Measurements from ENCODE around the gene FUS. TPM values are rescaled to one million over a fixed set of nuclear protein-coding genes. Genes with fewer than 3 reads are reported as not detected.
"Not testable (repeated sequence)": the region's sequence is repeated elsewhere in the genome, so short reads cannot be mapped to it uniquely, and the experiment has no call there.

Gene FUS
- total RNA-seq, 4 donors from 2014 or later, result 52.5 to 121 (median 58.9) TPM

DNA sequence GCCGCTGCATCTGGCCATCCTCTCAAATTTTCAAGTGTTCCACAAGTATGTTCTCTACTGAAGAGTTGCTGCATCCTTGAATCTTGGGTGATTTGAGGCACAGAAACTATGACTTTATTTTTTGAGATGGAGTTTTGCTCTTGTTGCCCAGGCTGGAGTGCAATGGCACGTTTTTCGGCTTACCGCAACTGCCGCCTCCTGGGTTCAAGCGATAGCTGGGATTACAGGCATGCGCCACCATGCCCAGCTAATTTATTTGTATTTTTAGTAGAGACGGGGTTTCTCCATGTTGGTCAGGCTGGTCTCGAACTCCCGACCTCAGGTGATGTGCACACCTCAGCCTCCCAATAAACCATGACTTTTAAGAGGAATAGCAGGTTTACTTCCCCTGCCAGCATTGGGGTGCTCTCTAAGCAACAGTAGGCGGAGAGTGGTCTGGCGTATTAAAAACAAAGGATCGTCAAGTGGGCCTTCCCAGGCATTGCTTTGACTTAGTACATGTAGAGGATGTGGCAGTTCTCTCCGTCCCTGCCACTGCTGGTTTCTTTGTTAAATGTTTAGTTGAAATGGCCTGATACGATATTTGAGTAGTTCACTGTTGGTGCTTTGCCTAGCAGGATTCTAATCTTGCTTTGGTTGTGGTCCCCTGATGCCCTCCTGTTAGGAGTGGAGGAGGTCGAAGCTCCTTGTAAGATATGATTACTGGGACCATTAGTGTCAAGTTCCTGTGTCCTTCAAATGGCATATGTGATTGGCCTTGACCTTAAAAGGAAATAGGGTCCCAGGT is 13.1 kb downstream of the FUS start:
- H3K27ac ChIP-seq, result no peak overlapping the region
- no peak for DNase-seq (ENCODE audit: low spot score in 2 of 2)
- 92% methylated on average over 16 of the region's 16 CpGs for WGBS
- H3K4me3 ChIP-seq, result no peak overlapping the region
- TF ChIP-seq CTCF (IDR thresholded peaks at IDR 0.05), result no peak
- no peak for TF ChIP-seq POLR2A (IDR thresholded peaks at IDR 0.05)
- no peak for TF ChIP-seq EP300 (IDR thresholded peaks at IDR 0.05)
- TF ChIP-seq POLR2AphosphoS5 (IDR thresholded peaks at IDR 0.05), result no peak
- H3K4me1 ChIP-seq, result peaks cover 5% of the 10 kb centered on the region
- peaks cover 89% of the 10 kb centered on the region for H3K36me3 ChIP-seq
- H3K27me3 ChIP-seq, result no peaks in the 10 kb centered on the region
- H3K9me3 ChIP-seq, result no peaks in the 10 kb centered on the region

DNA sequence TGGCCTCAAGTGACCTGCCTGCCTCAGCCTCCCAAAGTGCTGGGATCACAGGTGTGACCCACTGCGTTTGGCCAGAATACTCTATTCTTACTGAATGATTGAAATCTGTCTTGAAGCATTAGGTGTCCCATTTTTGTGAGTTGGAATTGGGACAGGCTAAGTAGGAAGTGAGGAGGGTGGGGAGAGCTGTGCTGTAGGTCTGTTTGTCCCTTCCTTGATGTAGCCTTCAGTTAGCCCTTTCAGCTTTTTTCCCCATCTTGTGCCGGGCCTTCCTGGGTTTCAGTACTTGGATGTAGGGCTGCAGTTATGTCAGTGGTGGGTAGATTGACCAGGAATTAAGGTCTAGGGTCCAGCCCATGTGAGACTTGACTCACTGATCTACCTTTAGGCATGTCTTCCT is 13.9 kb downstream of the FUS start:
- Histone ChIP-seq H3K4me3 (no peak overlapping the region), H3K4me1 (peaks cover 11% of the 10 kb centered on the region), H3K36me3 (peaks cover 81% of the 10 kb centered on the region), H3K9me3 (no peaks in the 10 kb centered on the region), H3K27me3 (no peaks in the 10 kb centered on the region), H3K27ac (no peak overlapping the region)
- no peak for DNase-seq (ENCODE audit: low spot score in 2 of 2)
- TF ChIP-seq POLR2AphosphoS5 (IDR thresholded peaks at IDR 0.05), result no peak
- WGBS, result 91% methylated on average over 2 of the region's 2 CpGs

DNA sequence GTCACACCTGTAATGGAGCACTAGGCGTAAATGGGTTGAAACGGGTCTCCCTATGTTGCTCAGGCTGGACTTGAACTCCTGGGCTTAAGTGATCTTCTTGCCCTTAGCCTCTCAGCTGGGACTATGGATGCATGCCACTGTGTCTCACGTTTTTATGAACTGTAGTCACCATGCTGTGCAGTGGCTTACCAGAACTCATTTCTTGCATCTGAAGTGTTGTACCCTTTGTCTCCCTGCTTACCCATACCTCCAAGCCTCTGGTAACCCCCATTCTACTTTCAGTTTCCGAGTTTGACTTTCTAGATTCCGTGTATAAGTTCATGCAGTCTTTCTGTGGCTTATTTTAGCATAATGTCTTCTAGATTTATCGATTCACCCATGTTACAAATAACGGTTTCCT is 15.0 kb downstream of the FUS start:
- no peaks in the 10 kb centered on the region for H3K9me3 ChIP-seq
- H3K4me3 ChIP-seq, result no peak overlapping the region
- no peaks in the 10 kb centered on the region for H3K27me3 ChIP-seq
- H3K4me1 ChIP-seq, result peaks cover 19% of the 10 kb centered on the region
- peaks cover 71% of the 10 kb centered on the region for H3K36me3 ChIP-seq
- TF ChIP-seq EP300 (IDR thresholded peaks at IDR 0.05), result no peak
- TF ChIP-seq CTCF (IDR thresholded peaks at IDR 0.05), result no peak
- TF ChIP-seq POLR2A (IDR thresholded peaks at IDR 0.05), result no peak
- no peak for TF ChIP-seq POLR2AphosphoS5 (IDR thresholded peaks at IDR 0.05)
- 81% methylated on average over 7 of the region's 7 CpGs for WGBS
- no peak overlapping the region for H3K27ac ChIP-seq
- no peak for DNase-seq (ENCODE audit: low spot score in 2 of 2)

DNA sequence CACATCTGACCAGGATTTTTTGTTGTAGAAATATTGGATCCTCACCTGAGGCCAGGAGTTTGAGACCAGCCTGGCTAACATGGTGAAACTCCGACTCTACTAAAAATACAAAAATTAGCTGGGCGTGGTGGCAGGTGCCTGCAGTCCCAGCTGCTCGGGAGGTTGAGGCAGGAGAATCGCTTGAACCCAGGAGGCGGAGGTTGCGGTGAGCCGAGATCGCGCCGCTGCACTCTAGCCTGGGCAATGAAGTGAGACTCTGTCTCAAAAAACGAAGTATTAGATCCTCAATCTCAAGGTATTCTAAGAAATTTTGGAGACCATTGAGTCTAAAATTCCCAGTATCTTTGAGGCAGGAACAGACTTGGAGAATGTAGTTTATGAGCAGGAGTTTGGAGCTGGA is 15.9 kb downstream of the FUS start:
- not testable (repeated sequence) for H3K9me3 ChIP-seq; DNase-seq (ENCODE audit: low spot score in 2 of 2); H3K27ac ChIP-seq; H3K4me3 ChIP-seq; H3K27me3 ChIP-seq
- Histone ChIP-seq H3K4me1 (peaks cover 29% of the 10 kb centered on the region), H3K36me3 (peaks cover 61% of the 10 kb centered on the region)
- 95% methylated on average over 11 of the region's 11 CpGs for WGBS

DNA sequence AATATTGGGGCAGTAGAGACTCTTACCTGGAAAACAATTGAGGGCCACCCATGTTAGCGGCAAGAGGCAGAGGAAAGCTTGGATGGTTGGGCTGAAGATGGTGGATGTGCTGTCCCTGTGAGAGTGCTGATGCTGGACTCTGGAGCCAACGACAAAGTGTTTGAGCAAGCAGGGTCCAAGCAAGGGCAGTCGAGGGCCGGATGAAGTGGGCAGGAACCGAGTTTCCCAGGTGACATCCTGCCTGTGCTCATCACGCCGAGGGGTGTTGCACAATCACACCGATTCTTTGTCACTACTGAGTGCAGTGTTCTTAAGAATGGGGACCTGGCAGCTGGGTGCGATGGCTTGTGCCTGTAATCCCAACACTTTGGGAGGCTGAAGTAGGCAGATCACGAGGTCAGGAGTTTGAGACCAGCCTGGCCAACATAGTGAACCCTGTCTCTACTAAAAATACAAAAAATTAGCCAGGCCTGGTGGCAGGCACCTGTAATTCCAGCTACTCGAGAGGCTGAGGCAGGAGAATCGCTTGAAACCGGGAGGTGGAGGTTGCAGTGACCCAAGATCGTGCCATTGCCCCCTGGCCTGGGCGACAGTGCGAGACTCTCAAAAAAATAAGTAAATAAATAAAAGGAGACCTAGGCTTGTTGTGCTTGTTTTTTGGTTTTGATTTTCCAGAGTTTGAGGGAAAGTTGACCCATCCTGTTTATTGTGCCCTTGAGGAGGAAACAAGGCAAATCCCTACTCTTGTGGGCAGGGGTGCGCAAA is 16.6 kb downstream of the FUS start:
- WGBS, result 79% methylated on average over 17 of the region's 17 CpGs

More for the DNA sequence above, 16.6 kb downstream of the FUS start:
- Histone ChIP-seq H3K36me3 (peaks cover 54% of the 10 kb centered on the region), H3K27me3 (no peaks in the 10 kb centered on the region), H3K27ac (no peak overlapping the region), H3K4me3 (no peak overlapping the region), H3K4me1 (peaks cover 35% of the 10 kb centered on the region), H3K9me3 (no peaks in the 10 kb centered on the region)
- DNase-seq (ENCODE audit: low spot score in 2 of 2), result no peak
- no peak for TF ChIP-seq EP300 (IDR thresholded peaks at IDR 0.05)
- no peak for TF ChIP-seq POLR2A (IDR thresholded peaks at IDR 0.05)
- no peak for TF ChIP-seq CTCF (IDR thresholded peaks at IDR 0.05)
- no peak for TF ChIP-seq POLR2AphosphoS5 (IDR thresholded peaks at IDR 0.05)

All from suprapubic skin (tissue), 4 donors.